Renal cortex interstitium (tissue), 11 donors: ENCODE data around the gene ANKLE2. TPM values are rescaled to one million over a fixed set of nuclear protein-coding genes. Genes with fewer than 3 reads are reported as not detected.
"Not testable (repeated sequence)": the region's sequence is repeated elsewhere in the genome, so short reads cannot be mapped to it uniquely, and the experiment has no call there.

Source experiments
- DNase-seq, 11 donors: peaks; one replicate each; pipeline ENCODE4 v3.0.0-alpha.2; 2013; ENCODE audit warnings: low read depth in 9 of 11, low spot score in 4 of 11; ENCODE audit errors: extremely low read depth in 1 of 11
- polyA plus RNA-seq, 3 donors: library from polyadenylated mRNA; unstranded; fragments of 120-200 nt; gene quantifications; one replicate each; pipeline ENCODE4 v1.2.1, GENCODE V29; 2013; ENCODE audit not compliant: insufficient read length in 3 of 3

Gene ANKLE2
- polyA plus RNA-seq, 3 donors: 63.0 to 79.6 (median 69.3) TPM

- DNase-seq: peak; percentile 68 to 87 (median 83)
Measured at GRCh38 chr12:132761921-132762583, 420 bp upstream of the ANKLE2 start.

DNA sequence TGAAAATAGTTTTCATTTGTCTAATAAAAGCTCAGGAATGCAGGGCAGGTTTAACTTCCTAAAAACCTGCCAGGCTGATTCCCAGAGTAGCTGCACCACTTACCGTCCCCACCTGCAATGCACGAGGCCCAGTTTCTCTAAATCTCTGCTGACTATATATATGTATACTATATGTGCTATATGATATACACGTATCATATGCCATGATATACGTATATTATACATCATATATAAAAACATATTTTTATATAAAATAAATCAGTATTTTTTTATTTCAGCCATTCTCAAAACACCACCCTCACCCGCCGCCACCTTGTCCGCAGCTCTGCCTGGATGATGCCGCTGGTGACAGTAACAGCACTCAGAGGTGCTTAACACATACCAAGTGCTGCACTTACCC lies 2.3 kb downstream of the ANKLE2 start:
- no peak for DNase-seq

DNA sequence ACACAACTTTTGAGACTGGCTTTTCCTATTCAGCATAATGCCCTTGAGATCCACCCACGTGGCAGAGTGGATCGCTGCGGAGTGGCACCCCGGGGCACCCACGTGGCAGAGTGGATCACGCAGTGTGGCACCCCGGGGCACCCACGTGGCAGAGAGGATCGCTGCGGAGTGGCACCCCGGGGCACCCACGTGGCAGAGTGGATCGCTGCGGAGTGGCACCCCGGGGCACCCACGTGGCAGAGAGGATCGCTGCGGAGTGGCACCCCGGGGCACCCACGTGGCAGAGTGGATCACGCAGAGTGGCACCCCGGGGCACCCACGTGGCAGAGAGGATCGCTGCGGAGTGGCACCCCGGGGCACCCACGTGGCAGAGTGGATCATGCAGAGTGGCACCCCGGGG lies 2.8 kb downstream of the ANKLE2 start:
- not testable (repeated sequence) for DNase-seq

GRCh38 chr12:132754160-132754932 lies 7.3 kb downstream of the ANKLE2 start:
- no peak for DNase-seq

DNA sequence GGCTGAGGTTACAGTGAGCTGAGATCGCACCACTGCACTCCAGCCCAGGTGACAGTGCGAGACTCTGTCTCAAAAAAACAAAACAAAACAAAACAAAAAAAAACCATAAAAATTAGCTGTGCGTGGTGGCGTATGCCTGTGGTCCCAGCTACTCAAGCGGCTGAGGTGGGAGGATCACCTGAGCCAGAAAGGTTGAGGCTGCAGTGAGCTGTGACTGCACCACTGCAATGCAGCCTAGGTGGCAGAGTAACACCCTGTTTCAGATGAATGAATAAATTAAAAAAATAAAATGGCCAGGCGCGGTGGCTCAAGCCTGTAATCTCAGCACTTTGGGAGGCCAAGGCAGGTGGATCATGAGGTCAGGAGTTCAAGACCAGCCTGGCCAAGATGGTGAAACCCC lies 8.0 kb downstream of the ANKLE2 start:
- DNase-seq: not testable (repeated sequence)

- no peak for DNase-seq
Measured at GRCh38 chr12:132748319-132748718, 13.3 kb downstream of the ANKLE2 start.

DNA sequence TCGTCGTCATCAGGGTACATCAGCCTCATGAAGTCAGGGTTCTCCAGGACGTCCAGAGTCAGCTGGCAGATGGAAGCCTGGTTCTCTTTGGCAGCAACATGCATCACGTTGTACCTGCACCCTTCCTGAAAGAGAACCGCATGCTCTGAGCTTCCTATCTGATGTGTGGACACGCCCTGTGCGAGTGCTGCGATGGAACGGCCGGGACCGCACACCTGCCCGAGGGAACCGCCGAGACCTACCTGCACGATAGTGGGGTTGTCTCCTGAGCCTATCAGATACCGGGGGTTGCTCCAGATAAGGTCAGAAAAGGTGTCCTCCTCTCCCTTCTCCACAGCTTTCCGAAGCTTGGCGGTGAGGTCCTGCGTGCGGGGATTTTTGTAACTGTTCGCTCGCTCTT lies 13.7 kb downstream of the ANKLE2 start:
- no peak for DNase-seq

- DNase-seq: no peak
Measured at GRCh38 chr12:132747395-132747794, 14.2 kb downstream of the ANKLE2 start.

DNA sequence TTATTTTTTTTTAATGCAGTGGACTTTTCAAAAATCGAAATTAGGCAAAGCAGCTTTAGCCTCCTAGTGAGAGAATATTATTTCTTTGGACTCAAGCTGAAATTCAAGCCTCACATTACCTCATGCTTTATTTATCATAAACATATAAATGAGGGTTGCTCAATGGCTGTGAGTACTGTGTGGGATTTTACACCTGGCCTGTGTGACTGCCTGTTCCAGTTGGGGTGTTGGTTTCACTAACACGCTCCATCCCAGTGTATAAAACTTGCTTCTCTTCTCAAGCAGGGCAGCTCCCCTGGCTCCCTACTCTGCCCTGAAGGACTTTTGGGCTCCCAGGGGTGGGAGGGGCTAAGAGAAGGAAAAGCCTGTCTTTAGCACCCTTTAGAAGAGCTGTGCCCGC lies 15.0 kb downstream of the ANKLE2 start:
- DNase-seq: no peak

- no peak for DNase-seq
Measured at GRCh38 chr12:132743831-132744230, 17.8 kb downstream of the ANKLE2 start.

- DNase-seq: no peak
Measured at GRCh38 chr12:132741620-132742019, 20.0 kb downstream of the ANKLE2 start.

- DNase-seq: no peak
Measured at GRCh38 chr12:132740652-132741051, 21.0 kb downstream of the ANKLE2 start.

DNA sequence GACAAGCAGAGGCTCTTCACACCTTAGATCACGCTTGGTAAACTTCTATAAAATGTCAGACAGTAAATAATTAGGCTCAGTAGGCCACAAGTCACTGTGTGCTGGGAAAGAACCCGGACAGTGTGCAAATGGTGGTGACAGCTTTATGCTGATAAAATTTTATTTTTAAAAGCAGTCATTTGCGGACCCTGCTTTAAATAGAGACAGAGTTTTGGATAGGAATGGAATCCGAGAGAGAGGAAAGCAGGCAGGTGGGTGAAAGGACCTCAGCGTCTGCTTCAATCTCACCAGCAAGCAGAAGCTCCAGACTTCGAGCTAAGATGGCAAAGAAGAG lies 21.4 kb downstream of the ANKLE2 start:
- DNase-seq: no peak

DNA sequence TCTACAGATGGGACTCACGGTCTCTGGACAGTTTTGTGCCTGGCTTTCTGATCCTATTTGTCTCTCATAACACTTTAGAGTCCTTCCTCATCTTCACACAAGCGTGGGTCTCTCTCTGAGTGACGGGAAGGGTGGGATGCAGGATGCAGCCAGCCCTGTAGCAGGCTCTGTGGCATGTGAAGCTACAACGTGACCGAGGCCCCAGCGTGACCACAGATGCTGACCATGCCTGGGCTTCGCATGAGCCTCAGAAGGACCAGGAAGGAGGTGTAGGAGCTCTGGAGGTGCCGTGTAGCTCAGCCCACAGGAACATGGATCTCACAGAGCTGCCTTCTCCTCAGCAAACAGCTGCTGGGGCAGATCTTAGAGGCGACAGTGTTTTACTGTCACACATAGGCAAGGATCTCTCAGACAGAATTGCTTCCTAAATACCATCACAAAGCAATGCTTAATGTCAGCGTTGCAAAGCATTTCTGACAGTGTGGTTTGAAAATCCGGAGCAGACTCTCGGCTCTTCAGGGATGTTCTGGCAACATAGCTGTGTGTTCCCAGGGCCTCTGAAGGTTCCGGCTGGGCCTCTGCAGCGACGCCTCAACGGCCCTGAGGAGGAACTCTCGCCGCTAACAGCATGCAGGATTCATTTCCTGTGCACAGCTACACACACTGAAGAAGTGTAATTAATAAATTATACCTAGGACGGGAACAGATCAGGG lies 21.9 kb downstream of the ANKLE2 start:
- DNase-seq: no peak

DNA sequence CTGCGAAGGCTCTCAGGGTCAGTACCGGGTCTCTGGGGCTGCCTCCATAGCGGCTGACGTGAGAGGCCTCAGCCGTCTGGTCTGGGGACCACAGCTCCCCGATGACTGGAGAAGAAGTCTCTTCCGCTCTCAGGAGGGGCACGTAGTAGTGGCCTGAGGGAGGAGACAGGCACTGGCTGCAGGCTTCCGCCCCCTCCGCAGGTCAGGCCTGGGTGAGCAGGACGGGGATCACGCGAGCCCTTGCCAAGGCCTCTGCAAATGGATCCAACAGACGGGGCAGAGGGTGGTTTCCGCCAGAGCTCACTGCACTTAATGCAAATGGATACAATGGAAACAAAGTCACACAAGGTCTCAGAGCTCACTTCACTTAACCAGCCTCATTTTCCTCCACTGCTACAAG lies 24.7 kb downstream of the ANKLE2 start:
- DNase-seq: no peak

DNA sequence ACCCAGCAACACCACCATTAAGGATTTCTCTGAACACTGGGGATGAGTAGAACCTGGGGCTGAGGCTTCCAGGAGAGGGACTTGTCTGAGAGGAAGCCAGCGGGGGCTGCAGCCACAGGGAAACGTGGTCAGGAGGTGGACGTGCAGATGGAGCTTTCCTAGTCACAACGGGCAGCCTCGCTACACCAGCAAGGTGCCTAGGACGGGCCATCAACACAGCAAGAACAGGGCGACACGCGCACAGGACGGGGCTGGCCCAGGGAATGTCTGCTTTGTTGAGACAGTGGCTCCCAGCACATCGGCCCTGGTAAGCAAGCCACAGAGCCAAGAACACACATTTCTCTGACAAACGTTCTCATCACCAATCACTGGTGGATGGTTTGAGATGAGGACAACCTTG lies 25.3 kb downstream of the ANKLE2 start:
- DNase-seq: no peak

GRCh38 chr12:132735496-132735895 lies 26.1 kb downstream of the ANKLE2 start:
- peak in 1 of 11 donors; percentile 2 for DNase-seq

DNA sequence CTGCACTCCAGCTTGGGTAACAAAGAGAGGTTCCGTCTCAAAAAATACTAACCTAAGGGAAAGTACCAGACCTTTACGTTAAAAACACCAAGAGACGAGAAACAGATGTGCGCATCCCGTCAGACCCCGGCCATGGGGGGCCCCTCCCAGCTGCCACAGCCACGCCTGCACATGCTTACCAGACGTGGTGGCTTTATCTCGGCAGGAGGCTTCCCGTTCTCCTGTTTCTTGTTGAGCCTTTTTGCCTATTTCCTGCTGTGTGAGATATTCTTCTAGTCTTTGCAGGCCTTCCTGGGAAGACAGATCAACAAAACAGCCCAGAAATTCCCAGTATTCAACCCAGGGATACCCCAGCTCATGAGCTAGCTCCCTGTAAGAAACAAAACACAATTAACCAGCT lies 27.4 kb downstream of the ANKLE2 start:
- no peak for DNase-seq

DNA sequence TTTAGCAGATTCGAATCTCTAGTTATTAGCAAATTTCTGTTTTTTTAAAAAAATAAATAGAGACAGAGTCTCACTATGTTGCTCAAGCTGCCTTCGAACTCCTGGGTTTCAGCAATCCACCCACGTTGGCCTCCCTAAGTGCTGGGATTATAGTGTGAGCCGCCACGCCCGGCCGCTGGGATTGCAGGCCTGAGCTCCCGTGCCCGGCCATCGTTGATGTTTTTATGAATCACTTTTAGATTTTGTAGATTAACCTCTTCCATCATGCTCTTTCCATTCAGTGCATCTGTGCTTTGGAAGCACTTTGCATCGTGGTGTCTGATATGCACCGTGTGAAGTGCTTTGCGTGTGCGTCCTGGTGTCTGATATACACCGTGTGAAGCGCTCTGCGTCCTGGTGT lies 30.1 kb downstream of the ANKLE2 start:
- DNase-seq: no peak

DNA sequence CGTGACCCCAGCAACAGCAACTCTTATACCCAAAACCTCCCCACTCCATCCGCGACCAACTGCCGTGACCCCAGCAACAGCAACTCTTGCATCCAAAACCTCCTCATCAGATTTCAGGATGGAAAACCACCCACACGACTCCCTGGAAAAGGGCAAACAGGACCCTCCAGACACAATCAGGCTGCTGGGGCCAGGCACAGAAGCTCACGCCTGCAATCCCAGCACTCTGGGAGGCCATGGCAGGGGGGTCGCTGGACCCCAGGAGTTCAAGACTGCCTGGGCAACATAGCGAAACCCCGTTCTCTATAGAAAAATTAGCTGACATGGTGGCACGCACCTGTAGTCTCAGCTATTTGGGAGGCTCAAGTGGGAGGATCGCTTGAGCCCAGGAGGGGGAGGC lies 31.3 kb downstream of the ANKLE2 start:
- DNase-seq: no peak
